Measurements from ENCODE around the gene HSPA8.

- TF ChIP-seq, protein P1, sequence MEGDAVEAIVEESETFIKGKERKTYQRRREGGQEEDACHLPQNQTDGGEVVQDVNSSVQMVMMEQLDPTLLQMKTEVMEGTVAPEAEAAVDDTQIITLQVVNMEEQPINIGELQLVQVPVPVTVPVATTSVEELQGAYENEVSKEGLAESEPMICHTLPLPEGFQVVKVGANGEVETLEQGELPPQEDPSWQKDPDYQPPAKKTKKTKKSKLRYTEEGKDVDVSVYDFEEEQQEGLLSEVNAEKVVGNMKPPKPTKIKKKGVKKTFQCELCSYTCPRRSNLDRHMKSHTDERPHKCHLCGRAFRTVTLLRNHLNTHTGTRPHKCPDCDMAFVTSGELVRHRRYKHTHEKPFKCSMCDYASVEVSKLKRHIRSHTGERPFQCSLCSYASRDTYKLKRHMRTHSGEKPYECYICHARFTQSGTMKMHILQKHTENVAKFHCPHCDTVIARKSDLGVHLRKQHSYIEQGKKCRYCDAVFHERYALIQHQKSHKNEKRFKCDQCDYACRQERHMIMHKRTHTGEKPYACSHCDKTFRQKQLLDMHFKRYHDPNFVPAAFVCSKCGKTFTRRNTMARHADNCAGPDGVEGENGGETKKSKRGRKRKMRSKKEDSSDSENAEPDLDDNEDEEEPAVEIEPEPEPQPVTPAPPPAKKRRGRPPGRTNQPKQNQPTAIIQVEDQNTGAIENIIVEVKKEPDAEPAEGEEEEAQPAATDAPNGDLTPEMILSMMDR (IDR thresholded peaks at IDR 0.05 in 8 of 11, conservative IDR thresholded peaks at IDR 0.05 in 3 of 11): no peak
- TF ChIP-seq POLR2AphosphoS5 (IDR thresholded peaks at IDR 0.05): no peak
- no peak for TF ChIP-seq POLR2A (IDR thresholded peaks at IDR 0.05)
These were observed 14.5 kb downstream of the HSPA8 start for GRCh38 chr11:123047266-123047946.
